SK-N-SH (cell line): ENCODE data around the gene VEGFD. TPM values are rescaled to one million over a fixed set of nuclear protein-coding genes. Genes with fewer than 3 reads are reported as not detected.
A peak's percentile ranks its signal among the peaks of the same experiment; 100 is the strongest.

ENCODE experiments used
- CTCF ChIA-PET: fragments of 300-600, 350-600 bp; formaldehyde crosslinking; extraction: SDS; loops from one replicate; lab custom pipeline; 2021; lab: Yijun Ruan, JAX
- POLR2A ChIA-PET: fragments of 350-600 bp; sonication (Branson Sonifier 250); formaldehyde crosslinking; extraction: SDS; loops from one replicate; lab custom pipeline; 2020; ENCODE audit warnings: antibody characterized with exemption, inconsistent platforms; lab: Yijun Ruan, JAX
- DNase-seq: peaks from one replicate; pipeline ENCODE4 v3.0.0; 2012
- H2AFZ ChIP-seq: fragments of 200-600 bp; sonication (generic); 2 replicates; pipeline ENCODE4 v1.8.1; 2016; ENCODE audit warnings: antibody characterized with exemption, mild to moderate bottlenecking, low read depth
- H3F3A ChIP-seq: fragments of 200-600 bp; sonication (generic); replicated peaks from 2 replicates; pipeline ENCODE3; 2016; ENCODE audit warnings: antibody characterized with exemption, mild to moderate bottlenecking; ENCODE audit not compliant: insufficient read depth
- H3K27ac ChIP-seq, 2 experiments: fragments of 200-500 bp in 1 of 2; fragments of 200-600 bp in 1 of 2; sonication (Bioruptor generic) in 1 of 2; sonication (generic), shearing (Covaris generic) in 1 of 2; 2 replicates each; pipeline versions ENCODE4 v1.5.1 to v1.6.1; 2014 to 2016; ENCODE audit warnings: low read depth in 2 of 2, inconsistent platforms in 1 of 2, low read length in 1 of 2, mild to moderate bottlenecking in 1 of 2, mixed read lengths in 1 of 2
- H3K27me3 ChIP-seq: fragments of 200-600 bp; sonication (generic), shearing (Covaris generic); 2 replicates; pipeline ENCODE4 v1.6.1; 2016; ENCODE audit warnings: mixed run types; ENCODE audit not compliant: insufficient read depth
- H3K36me3 ChIP-seq, 2 experiments: fragments of 200-500 bp in 1 of 2; fragments of 200-600 bp in 1 of 2; sonication (Bioruptor generic) in 1 of 2; sonication (generic) in 1 of 2; replicated peaks in 1 of 2; 2 replicates each; pipeline versions ENCODE3 to v1.5.1; 2014 to 2016; ENCODE audit warnings: low read length in 1 of 2, mild to moderate bottlenecking in 1 of 2; ENCODE audit not compliant: insufficient read depth in 2 of 2, control insufficient read depth in 1 of 2
- H3K4me1 ChIP-seq, 2 experiments: fragments of 200-500 bp in 1 of 2; fragments of 200-600 bp in 1 of 2; sonication (Bioruptor generic) in 1 of 2; sonication (generic), shearing (Covaris generic) in 1 of 2; 2 replicates each; pipeline versions ENCODE4 v1.5.1 to v1.6.1; 2014 to 2016; ENCODE audit warnings: low read depth in 1 of 2, low read length in 1 of 2, mixed run types in 1 of 2; ENCODE audit not compliant: insufficient read depth in 2 of 2, control insufficient read depth in 1 of 2
- H3K4me2 ChIP-seq: fragments of 200-600 bp; sonication (generic), shearing (Covaris generic); 2 replicates; pipeline ENCODE4 v1.6.1; 2017; ENCODE audit warnings: mixed run types
- H3K4me3 ChIP-seq, 2 experiments: fragments of 200-500 bp in 1 of 2; fragments of 200-600 bp in 1 of 2; sonication (Bioruptor generic) in 1 of 2; sonication (generic), shearing (Covaris generic) in 1 of 2; 2 replicates each; pipeline versions ENCODE4 v1.5.1 to v1.8.1; 2014 to 2016; ENCODE audit warnings: low read depth in 2 of 2, inconsistent platforms in 1 of 2, low read length in 1 of 2, mild to moderate bottlenecking in 1 of 2, mixed read lengths in 1 of 2, moderate library complexity in 1 of 2
- H3K79me2 ChIP-seq: fragments of 200-600 bp; sonication (generic); 2 replicates; pipeline ENCODE4 v1.8.1; 2017; ENCODE audit warnings: mild to moderate bottlenecking; ENCODE audit not compliant: insufficient read depth
- H3K9ac ChIP-seq: fragments of 200-600 bp; sonication (generic); 2 replicates; pipeline ENCODE4 v1.6.1; 2017; ENCODE audit warnings: mixed run types
- H3K9me2 ChIP-seq: fragments of 200-600 bp; sonication (generic); 2 replicates; pipeline ENCODE4 v1.6.1; 2017; ENCODE audit warnings: mixed run types
- H3K9me3 ChIP-seq: fragments of 200-600 bp; sonication (generic); 2 replicates; pipeline ENCODE4 v1.6.1; 2017; ENCODE audit warnings: mixed run types, mild to moderate bottlenecking, moderate library complexity
- H4K20me1 ChIP-seq: fragments of 200-600 bp; sonication (generic); 2 replicates; pipeline ENCODE4 v1.6.1; 2017; ENCODE audit warnings: mild to moderate bottlenecking, mixed run types; ENCODE audit not compliant: insufficient read depth
- ELF1 ChIP-seq: IDR thresholded peaks from 2 replicates; pipeline ENCODE4 v1.4.0; 2012
- EP300 ChIP-seq, 2 experiments: IDR thresholded peaks; 2 replicates each; pipeline versions ENCODE4 v1.4.0 to v1.6.1; 2012; ENCODE audit warnings: borderline replicate concordance in 1 of 2, low read depth in 1 of 2, low read length in 1 of 2
- EZH2phosphoT487 ChIP-seq: fragments of 200-600 bp; sonication (generic); IDR thresholded peaks from 2 replicates; pipeline ENCODE4 v1.6.1; 2017; ENCODE audit warnings: low read depth, mixed run types, mild to moderate bottlenecking, antibody characterized with exemption, moderate library complexity, borderline replicate concordance
- FOSL2 ChIP-seq: IDR thresholded peaks from 2 replicates; pipeline ENCODE4 v1.4.0; 2012; ENCODE audit warnings: low read depth, mild to moderate bottlenecking, moderate library complexity, borderline replicate concordance
- FOXM1 ChIP-seq: IDR thresholded peaks from 2 replicates; pipeline ENCODE4 v1.4.0; 2012; ENCODE audit warnings: low read depth, mild to moderate bottlenecking
- GATA2 ChIP-seq: sonication (generic); formaldehyde crosslinking; IDR thresholded peaks from 2 replicates; pipeline ENCODE4 v1.5.0; 2020; ENCODE audit warnings: mild to moderate bottlenecking, missing genetic modification reagents
- MXI1 ChIP-seq: IDR thresholded peaks from 2 replicates; pipeline ENCODE4 v1.6.1; 2012; ENCODE audit warnings: mild to moderate bottlenecking, low read depth, low read length, improper control_type of control experiment
- NFIC ChIP-seq: IDR thresholded peaks from 2 replicates; pipeline ENCODE4 v1.4.0; 2012; ENCODE audit warnings: borderline replicate concordance
- NRF1 ChIP-seq: IDR thresholded peaks from 2 replicates; pipeline ENCODE4 v1.6.1; 2012; ENCODE audit warnings: low read depth, mild to moderate bottlenecking, low read length
- POLR2AphosphoS5 ChIP-seq: IDR thresholded peaks from 2 replicates; pipeline ENCODE4 v1.6.1; 2012; ENCODE audit warnings: low read depth, low read length
- RAD21 ChIP-seq: IDR thresholded peaks from 2 replicates; pipeline ENCODE4 v1.6.1; 2012; ENCODE audit warnings: mild to moderate bottlenecking, low read length
- RFX5 ChIP-seq: IDR thresholded peaks from 2 replicates; pipeline ENCODE4 v1.6.1; 2012; ENCODE audit warnings: mild to moderate bottlenecking, improper control_type of control experiment, low read length
- SMC3 ChIP-seq: IDR thresholded peaks from 2 replicates; pipeline ENCODE4 v1.6.1; 2012; ENCODE audit warnings: low read depth, low read length, improper control_type of control experiment
- TEAD4 ChIP-seq: IDR thresholded peaks from 2 replicates; pipeline ENCODE4 v1.4.0; 2012; ENCODE audit warnings: mild to moderate bottlenecking, borderline replicate concordance; ENCODE audit not compliant: insufficient read depth
- WGBS: methylation state at CpG from one replicate; pipeline ENCODE4 v1.1.6; 2017; ENCODE audit warnings: low lambda C conversion rate; 5-methylcytosine and 5-hydroxymethylcytosine counted together
- polyA plus RNA-seq, 3 experiments: library from polyadenylated mRNA; depleted of rRNA; stranded (reverse); fragments of >200 nt; gene quantifications; 2 replicates each; pipeline ENCODE4 v1.2.3, GENCODE V29; 2012
- TF ChIP-seq, protein P1 (sequence below): IDR thresholded peaks from 2 replicates; pipeline ENCODE4 v1.4.0; 2012; ENCODE audit warnings: low read depth, borderline replicate concordance
- TF ChIP-seq, protein P2 (sequence below): IDR thresholded peaks from 2 replicates; pipeline ENCODE4 v1.6.1; 2012; ENCODE audit warnings: mild to moderate bottlenecking, low read depth, low read length, moderate library complexity
- TF ChIP-seq, protein P3 (sequence below): IDR thresholded peaks from 2 replicates; pipeline ENCODE4; 2012
- TF ChIP-seq, protein P4 (sequence below): IDR thresholded peaks from 2 replicates; pipeline ENCODE4 v1.4.0; 2012; ENCODE audit warnings: low read depth, borderline replicate concordance
- TF ChIP-seq, protein P5 (sequence below): fragments of 150-350 bp; IDR thresholded peaks from 2 replicates; pipeline ENCODE4 v1.6.1; 2016; ENCODE audit warnings: mild to moderate bottlenecking, low read depth, low read length
- TF ChIP-seq, protein P6 (sequence below): IDR thresholded peaks from 2 replicates; pipeline ENCODE4 v1.4.0; 2012; ENCODE audit warnings: low read depth

VEGFD gene
- polyA plus RNA-seq, 1 of the 3 experiments (the other 2 are of a cell fraction): 5.3 TPM

DNA sequence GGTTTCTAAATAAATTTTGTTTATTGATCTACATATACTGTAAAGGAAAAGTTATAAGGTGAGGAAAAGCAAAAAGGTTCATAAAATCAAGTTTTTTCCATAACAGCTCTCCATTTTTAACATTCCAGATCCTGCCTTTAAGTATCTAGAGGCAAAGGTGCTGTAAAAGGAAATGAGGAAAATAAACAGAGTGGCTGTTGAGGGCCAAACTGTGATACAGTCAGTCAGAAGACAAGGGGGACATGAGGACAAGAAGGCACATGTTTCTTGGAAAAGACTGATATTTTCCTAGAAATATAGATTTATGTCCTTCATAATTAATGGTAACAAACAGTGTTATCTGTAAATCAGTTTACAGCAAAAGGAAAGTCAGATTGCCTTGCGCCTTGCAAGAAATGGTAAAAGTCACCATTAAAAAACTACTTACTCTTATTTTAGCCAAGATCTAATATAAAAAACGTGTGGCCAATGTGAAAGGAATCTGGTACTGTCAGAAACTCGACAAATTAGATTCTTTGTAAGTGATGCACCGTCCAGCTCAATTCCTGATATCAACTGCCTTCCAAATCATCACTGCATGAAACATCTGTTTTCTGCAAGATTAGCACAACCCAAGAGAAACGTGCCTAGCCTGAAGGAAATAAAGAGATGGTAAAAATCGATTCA is 34.0 kb upstream of the VEGFD start (continued):
- TF ChIP-seq TEAD4: peak; percentile 49; the same call in 1 of the 2 replicates
- TF ChIP-seq, protein P1, sequence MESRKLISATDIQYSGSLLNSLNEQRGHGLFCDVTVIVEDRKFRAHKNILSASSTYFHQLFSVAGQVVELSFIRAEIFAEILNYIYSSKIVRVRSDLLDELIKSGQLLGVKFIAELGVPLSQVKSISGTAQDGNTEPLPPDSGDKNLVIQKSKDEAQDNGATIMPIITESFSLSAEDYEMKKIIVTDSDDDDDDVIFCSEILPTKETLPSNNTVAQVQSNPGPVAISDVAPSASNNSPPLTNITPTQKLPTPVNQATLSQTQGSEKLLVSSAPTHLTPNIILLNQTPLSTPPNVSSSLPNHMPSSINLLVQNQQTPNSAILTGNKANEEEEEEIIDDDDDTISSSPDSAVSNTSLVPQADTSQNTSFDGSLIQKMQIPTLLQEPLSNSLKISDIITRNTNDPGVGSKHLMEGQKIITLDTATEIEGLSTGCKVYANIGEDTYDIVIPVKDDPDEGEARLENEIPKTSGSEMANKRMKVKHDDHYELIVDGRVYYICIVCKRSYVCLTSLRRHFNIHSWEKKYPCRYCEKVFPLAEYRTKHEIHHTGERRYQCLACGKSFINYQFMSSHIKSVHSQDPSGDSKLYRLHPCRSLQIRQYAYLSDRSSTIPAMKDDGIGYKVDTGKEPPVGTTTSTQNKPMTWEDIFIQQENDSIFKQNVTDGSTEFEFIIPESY: no peak
- TF ChIP-seq GATA2 (CRISPR knock-in tag): peak; percentile 91
- peak; percentile 53 for TF ChIP-seq FOSL2
- TF ChIP-seq, protein P2, sequence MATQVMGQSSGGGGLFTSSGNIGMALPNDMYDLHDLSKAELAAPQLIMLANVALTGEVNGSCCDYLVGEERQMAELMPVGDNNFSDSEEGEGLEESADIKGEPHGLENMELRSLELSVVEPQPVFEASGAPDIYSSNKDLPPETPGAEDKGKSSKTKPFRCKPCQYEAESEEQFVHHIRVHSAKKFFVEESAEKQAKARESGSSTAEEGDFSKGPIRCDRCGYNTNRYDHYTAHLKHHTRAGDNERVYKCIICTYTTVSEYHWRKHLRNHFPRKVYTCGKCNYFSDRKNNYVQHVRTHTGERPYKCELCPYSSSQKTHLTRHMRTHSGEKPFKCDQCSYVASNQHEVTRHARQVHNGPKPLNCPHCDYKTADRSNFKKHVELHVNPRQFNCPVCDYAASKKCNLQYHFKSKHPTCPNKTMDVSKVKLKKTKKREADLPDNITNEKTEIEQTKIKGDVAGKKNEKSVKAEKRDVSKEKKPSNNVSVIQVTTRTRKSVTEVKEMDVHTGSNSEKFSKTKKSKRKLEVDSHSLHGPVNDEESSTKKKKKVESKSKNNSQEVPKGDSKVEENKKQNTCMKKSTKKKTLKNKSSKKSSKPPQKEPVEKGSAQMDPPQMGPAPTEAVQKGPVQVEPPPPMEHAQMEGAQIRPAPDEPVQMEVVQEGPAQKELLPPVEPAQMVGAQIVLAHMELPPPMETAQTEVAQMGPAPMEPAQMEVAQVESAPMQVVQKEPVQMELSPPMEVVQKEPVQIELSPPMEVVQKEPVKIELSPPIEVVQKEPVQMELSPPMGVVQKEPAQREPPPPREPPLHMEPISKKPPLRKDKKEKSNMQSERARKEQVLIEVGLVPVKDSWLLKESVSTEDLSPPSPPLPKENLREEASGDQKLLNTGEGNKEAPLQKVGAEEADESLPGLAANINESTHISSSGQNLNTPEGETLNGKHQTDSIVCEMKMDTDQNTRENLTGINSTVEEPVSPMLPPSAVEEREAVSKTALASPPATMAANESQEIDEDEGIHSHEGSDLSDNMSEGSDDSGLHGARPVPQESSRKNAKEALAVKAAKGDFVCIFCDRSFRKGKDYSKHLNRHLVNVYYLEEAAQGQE: no peak

DNA sequence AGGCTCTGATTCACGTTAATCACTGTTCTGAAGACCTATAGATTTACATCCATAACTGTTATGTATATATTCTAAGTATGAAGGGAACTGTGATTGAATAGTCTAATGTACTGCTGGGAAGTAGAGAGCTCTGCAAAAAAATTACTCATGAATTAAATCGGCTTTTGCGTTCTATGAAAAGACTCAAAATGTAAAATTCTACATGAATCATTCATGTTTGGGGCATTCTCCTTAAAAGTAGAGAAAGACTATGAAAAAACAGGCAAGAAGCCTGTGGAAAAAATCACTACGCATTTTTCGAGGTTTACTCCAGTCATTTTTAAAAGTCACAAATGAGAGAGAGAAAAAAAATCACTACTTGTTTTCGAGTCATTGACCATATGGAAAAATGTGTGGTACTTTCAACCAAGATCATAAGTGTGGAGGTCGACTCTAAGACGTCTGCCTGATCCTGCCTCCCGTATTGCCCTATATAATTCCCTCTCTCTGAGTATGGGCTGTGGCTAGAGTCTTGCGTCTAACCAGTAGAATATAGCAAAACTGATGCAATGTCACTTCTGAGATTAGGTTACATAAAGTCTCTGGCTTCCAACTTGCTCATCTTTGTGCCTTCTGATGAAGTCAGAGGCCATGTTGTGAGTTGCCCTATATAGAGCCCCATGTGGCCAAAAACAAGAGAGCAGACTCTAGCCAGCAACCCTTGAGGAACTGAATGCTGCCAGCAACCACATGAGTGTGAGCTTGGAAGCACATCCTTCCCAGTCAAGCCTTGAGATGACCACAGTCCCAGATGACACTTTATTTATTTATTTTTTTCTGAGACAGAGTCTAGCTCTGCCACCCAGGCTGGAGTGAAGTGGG is 32.1 kb upstream of the VEGFD start:
- POLR2A ChIA-PET: no interaction called here
- no peak overlapping the region for H2AFZ ChIP-seq
- CTCF ChIA-PET: interaction anchor here (0.9 kb wide), 1 partner anchor 49 kb away, joined by 3 read pairs; no protein-coding TSS in a partner anchor
- no peaks in the 10 kb centered on the region for H3K36me3 ChIP-seq
- H3K4me2 ChIP-seq: no peak overlapping the region
- H3K9ac ChIP-seq: no peak overlapping the region
- no peaks in the 10 kb centered on the region for H3K27me3 ChIP-seq
- TF ChIP-seq POLR2AphosphoS5 (no peak), ELF1 (no peak), RFX5 (no peak), EP300 (IDR thresholded peaks at IDR 0.05; ENCODE audit: borderline replicate concordance in 1 of 2, low read depth in 1 of 2, low read length in 1 of 2) (no peak), FOXM1 (no peak), RAD21 (no peak), TEAD4 (no peak), EZH2phosphoT487 (no peak), MXI1 (no peak), NFIC (no peak), NRF1 (no peak), SMC3 (no peak)
- TF ChIP-seq, protein P3, sequence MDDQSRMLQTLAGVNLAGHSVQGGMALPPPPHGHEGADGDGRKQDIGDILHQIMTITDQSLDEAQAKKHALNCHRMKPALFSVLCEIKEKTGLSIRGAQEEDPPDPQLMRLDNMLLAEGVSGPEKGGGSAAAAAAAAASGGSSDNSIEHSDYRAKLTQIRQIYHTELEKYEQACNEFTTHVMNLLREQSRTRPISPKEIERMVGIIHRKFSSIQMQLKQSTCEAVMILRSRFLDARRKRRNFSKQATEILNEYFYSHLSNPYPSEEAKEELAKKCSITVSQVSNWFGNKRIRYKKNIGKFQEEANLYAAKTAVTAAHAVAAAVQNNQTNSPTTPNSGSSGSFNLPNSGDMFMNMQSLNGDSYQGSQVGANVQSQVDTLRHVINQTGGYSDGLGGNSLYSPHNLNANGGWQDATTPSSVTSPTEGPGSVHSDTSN: no peak
- TF ChIP-seq, protein P4, sequence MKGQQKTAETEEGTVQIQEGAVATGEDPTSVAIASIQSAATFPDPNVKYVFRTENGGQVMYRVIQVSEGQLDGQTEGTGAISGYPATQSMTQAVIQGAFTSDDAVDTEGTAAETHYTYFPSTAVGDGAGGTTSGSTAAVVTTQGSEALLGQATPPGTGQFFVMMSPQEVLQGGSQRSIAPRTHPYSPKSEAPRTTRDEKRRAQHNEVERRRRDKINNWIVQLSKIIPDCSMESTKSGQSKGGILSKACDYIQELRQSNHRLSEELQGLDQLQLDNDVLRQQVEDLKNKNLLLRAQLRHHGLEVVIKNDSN: no peak
- TF ChIP-seq, protein P5, sequence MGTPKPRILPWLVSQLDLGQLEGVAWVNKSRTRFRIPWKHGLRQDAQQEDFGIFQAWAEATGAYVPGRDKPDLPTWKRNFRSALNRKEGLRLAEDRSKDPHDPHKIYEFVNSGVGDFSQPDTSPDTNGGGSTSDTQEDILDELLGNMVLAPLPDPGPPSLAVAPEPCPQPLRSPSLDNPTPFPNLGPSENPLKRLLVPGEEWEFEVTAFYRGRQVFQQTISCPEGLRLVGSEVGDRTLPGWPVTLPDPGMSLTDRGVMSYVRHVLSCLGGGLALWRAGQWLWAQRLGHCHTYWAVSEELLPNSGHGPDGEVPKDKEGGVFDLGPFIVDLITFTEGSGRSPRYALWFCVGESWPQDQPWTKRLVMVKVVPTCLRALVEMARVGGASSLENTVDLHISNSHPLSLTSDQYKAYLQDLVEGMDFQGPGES: no peak
- TF ChIP-seq, protein P6, sequence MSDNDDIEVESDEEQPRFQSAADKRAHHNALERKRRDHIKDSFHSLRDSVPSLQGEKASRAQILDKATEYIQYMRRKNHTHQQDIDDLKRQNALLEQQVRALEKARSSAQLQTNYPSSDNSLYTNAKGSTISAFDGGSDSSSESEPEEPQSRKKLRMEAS: no peak
- H3K27ac ChIP-seq: peak overlapping the region in 1 of 2 experiments; percentile 99; a peak in 2 of 4 replicates
- WGBS: 64% methylated on average over 10 of the region's 10 CpGs
- no peak overlapping the region for H3K4me3 ChIP-seq
- H3F3A ChIP-seq: peaks cover 12% of the 10 kb centered on the region
- DNase-seq: no peak
- H3K9me3 ChIP-seq: no peaks in the 10 kb centered on the region
- peaks cover 0 to 5% of the 10 kb centered on the region in 2 experiments; a peak in 2 of 4 replicates for H3K4me1 ChIP-seq
- no peaks in the 10 kb centered on the region for H3K79me2 ChIP-seq
- no peaks in the 10 kb centered on the region for H4K20me1 ChIP-seq
- no peaks in the 10 kb centered on the region for H3K9me2 ChIP-seq
